ENCODE measurements around the gene HNRNPDL. TPM values are rescaled to one million over a fixed set of nuclear protein-coding genes. Genes with fewer than 3 reads are reported as not detected.

The HNRNPDL gene
- total and polyA plus RNA-seq, 2 donors (not counting 1 experiment from before 2014, with no cell fraction given) = 296 to 370 TPM

GRCh38 chr4:82421796-82422560 is 8.3 kb downstream of the HNRNPDL start:
- intact Hi-C loops (cut with micrococcal nuclease) = no loop called here
- no peaks in the 10 kb centered on the region for H3K9me3 ChIP-seq (ENCODE audit: control extremely low read depth in 1 of 3, control insufficient read depth in 2 of 3, insufficient read depth in 1 of 3, low read length in 2 of 3)
- H3K9me3 Mint-ChIP-seq (ENCODE audit: insufficient read depth) = no peaks in the 10 kb centered on the region
- H3K79me2 ChIP-seq (ENCODE audit: control insufficient read depth, insufficient read depth, low read length) = peaks cover 11% of the 10 kb centered on the region
- peaks cover 21% of the 10 kb centered on the region for H3K4me1 Mint-ChIP-seq
- ChIA-PET CTCF (interaction anchor here (0.5 kb wide), 1 partner anchor 599 kb away, joined by 3 read pairs; no protein-coding TSS in a partner anchor), POLR2A (no interaction called here)
- TF ChIP-seq CTCF (IDR thresholded peaks at IDR 0.05) (no peak), EZH2 (IDR thresholded peaks at IDR 0.05; ENCODE audit: borderline replicate concordance, insufficient read depth, low read depth, low read length, poor library complexity, severe bottlenecking) (no peak)
- no peak overlapping the region for H3K4me2 ChIP-seq (replicated peaks; ENCODE audit: low read depth, low read length, poor library complexity, severe bottlenecking)
- peaks cover 6 to 9% of the 10 kb centered on the region in 2 donors for H3K4me1 ChIP-seq (ENCODE audit: control insufficient read depth in 2 of 2, insufficient read depth in 2 of 2, low read length in 2 of 2)
- H3K27ac Mint-ChIP-seq = peak overlapping the region; percentile 20
- WGBS (ENCODE audit: insufficient coverage) = 94% methylated on average over 9 of the region's 13 CpGs
- H3K36me3 ChIP-seq (replicated peaks in 1 of 2; ENCODE audit: control extremely low read depth in 1 of 2, control insufficient read depth in 1 of 2, extremely low read depth in 1 of 2, insufficient read depth in 2 of 2, low read length in 1 of 2) = peaks cover 14 to 41% of the 10 kb centered on the region in 2 experiments
- peaks cover 3% of the 10 kb centered on the region for H3K27me3 Mint-ChIP-seq
- H3K27me3 ChIP-seq (replicated peaks in 1 of 4; ENCODE audit: control extremely low read depth in 1 of 4, control insufficient read depth in 3 of 4, insufficient read depth in 4 of 4, low read length in 3 of 4) = no peaks in the 10 kb centered on the region
- no peak overlapping the region for H2AFZ ChIP-seq (ENCODE audit: insufficient read depth, low read depth, low read length, poor library complexity, severe bottlenecking)
- no peak for ATAC-seq (ENCODE audit: low read depth)
- H3K4me3 ChIP-seq (ENCODE audit: control extremely low read depth in 1 of 5, extremely low read depth in 1 of 5, insufficient read depth in 1 of 5, low read depth in 2 of 5, low read length in 4 of 5) = no peak overlapping the region
- H3K27ac ChIP-seq (ENCODE audit: low read length in 2 of 2) = no peak overlapping the region
- peaks cover 23% of the 10 kb centered on the region for H4K20me1 ChIP-seq (ENCODE audit: control insufficient read depth, insufficient read depth, low read length, poor library complexity, severe bottlenecking)
- no peak overlapping the region for H3K9ac ChIP-seq (ENCODE audit: low read length)
- no peak overlapping the region for H3K4me3 Mint-ChIP-seq
- DNase-seq = no peak

GRCh38 chr4:82419451-82419850 is 10.8 kb downstream of the HNRNPDL start:
- Histone ChIP-seq H3K27ac (ENCODE audit: low read length in 2 of 2) (no peak overlapping the region), H3K9me3 (ENCODE audit: control extremely low read depth in 1 of 3, control insufficient read depth in 2 of 3, insufficient read depth in 1 of 3, low read length in 2 of 3) (no peaks in the 10 kb centered on the region), H3K4me1 (ENCODE audit: control insufficient read depth in 2 of 2, insufficient read depth in 2 of 2, low read length in 2 of 2) (peaks cover 9 to 11% of the 10 kb centered on the region in 2 donors), H3K79me2 (ENCODE audit: control insufficient read depth, insufficient read depth, low read length) (no peaks in the 10 kb centered on the region), H2AFZ (ENCODE audit: insufficient read depth, low read depth, low read length, poor library complexity, severe bottlenecking) (no peak overlapping the region), H3K36me3 (replicated peaks in 1 of 2; ENCODE audit: control extremely low read depth in 1 of 2, control insufficient read depth in 1 of 2, extremely low read depth in 1 of 2, insufficient read depth in 2 of 2, low read length in 1 of 2) (peaks cover 6 to 16% of the 10 kb centered on the region in 2 experiments), H3K4me2 (replicated peaks; ENCODE audit: low read depth, low read length, poor library complexity, severe bottlenecking) (no peak overlapping the region), H3K27me3 (replicated peaks in 1 of 4; ENCODE audit: control extremely low read depth in 1 of 4, control insufficient read depth in 3 of 4, insufficient read depth in 4 of 4, low read length in 3 of 4) (peaks cover 0 to 4% (median 0%) of the 10 kb centered on the region in 4 experiments), H4K20me1 (ENCODE audit: control insufficient read depth, insufficient read depth, low read length, poor library complexity, severe bottlenecking) (peaks cover 5% of the 10 kb centered on the region), H3K4me3 (ENCODE audit: control extremely low read depth in 1 of 5, extremely low read depth in 1 of 5, insufficient read depth in 1 of 5, low read depth in 2 of 5, low read length in 4 of 5) (no peak overlapping the region), H3K9ac (ENCODE audit: low read length) (no peak overlapping the region)
- DNase-seq (no peak), ATAC-seq (ENCODE audit: low read depth) (no peak)
- peaks cover 3% of the 10 kb centered on the region for H3K27me3 Mint-ChIP-seq
- H3K4me1 Mint-ChIP-seq = peaks cover 18% of the 10 kb centered on the region
- ChIA-PET CTCF (interaction anchor here (1.9 kb wide), 1 partner anchor 10 kb away, joined by 10 read pairs; no protein-coding TSS in a partner anchor), POLR2A (interaction anchor here (1.2 kb wide), 1 partner anchor 9 kb away, joined by 16 read pairs; no protein-coding TSS in a partner anchor)
- TF ChIP-seq CTCF (IDR thresholded peaks at IDR 0.05) (no peak), EZH2 (IDR thresholded peaks at IDR 0.05; ENCODE audit: borderline replicate concordance, insufficient read depth, low read depth, low read length, poor library complexity, severe bottlenecking) (no peak)
- no peaks in the 10 kb centered on the region for H3K9me3 Mint-ChIP-seq (ENCODE audit: insufficient read depth)
- H3K4me3 Mint-ChIP-seq = no peak overlapping the region
- intact Hi-C loops (cut with micrococcal nuclease) = no loop called here
- WGBS (ENCODE audit: insufficient coverage) = no CpG with 5 or more reads among the region's 3 CpGs
- H3K27ac Mint-ChIP-seq = no peak overlapping the region

Measured in B cell (primary cell).